IMR-90 (cell line): Measurements from ENCODE around the gene NOS1AP. TPM values are rescaled to one million over a fixed set of nuclear protein-coding genes. Genes with fewer than 3 reads are reported as not detected.

Experiments
- ATAC-seq: fragments of 200-7000 bp; cut with Tn5 transposase; 2 replicates; pipeline ENCODE4 v1.9.1; 2020; ENCODE audit warnings: low read depth, mild to moderate bottlenecking, moderate library complexity
- BruUV-seq: library from RNA; stranded (reverse); fragments of 400-500 nt; replicated peaks from 2 replicates; lab custom pipeline; 2021; lab: Mats Ljungman, UMichigan
- CTCF ChIA-PET: fragments of 300-600 bp; formaldehyde crosslinking; extraction: SDS; loops from one replicate; lab custom pipeline; 2021; ENCODE audit warnings: antibody characterized with exemption; lab: Yijun Ruan, JAX
- POLR2A ChIA-PET: fragments of 300-600 bp; sonication (Branson Sonifier 250); formaldehyde crosslinking; loops from one replicate; lab custom pipeline; 2022; ENCODE audit warnings: antibody characterized with exemption; ENCODE audit not compliant: unreplicated experiment; lab: Charles Lee
- DNase-seq: peaks from one replicate; pipeline ENCODE4 v3.0.0; 2013
- H2AFZ ChIP-seq: replicated peaks from 2 replicates; pipeline ENCODE3; 2013; ENCODE audit warnings: low read length, mild to moderate bottlenecking; ENCODE audit not compliant: poor library complexity
- H2AK5ac ChIP-seq: 2 replicates; pipeline ENCODE4 v1.6.1; 2013; ENCODE audit warnings: low read depth, low read length, inconsistent platforms
- H2AK9ac ChIP-seq: replicated peaks from 2 replicates; pipeline ENCODE3; 2013; ENCODE audit warnings: mild to moderate bottlenecking, low read depth, low read length, moderate library complexity; ENCODE audit not compliant: poor library complexity
- H2BK120ac ChIP-seq: 2 replicates; pipeline ENCODE4 v1.6.1; 2013; ENCODE audit warnings: low read depth, low read length, inconsistent platforms
- H2BK15ac ChIP-seq: 3 replicates; pipeline ENCODE4 v1.6.1; 2013; ENCODE audit warnings: low read depth, low read length, inconsistent platforms
- H2BK20ac ChIP-seq: 2 replicates; pipeline ENCODE4 v1.6.1; 2013; ENCODE audit warnings: low read depth, mild to moderate bottlenecking, inconsistent platforms, low read length, moderate library complexity
- H2BK5ac ChIP-seq: 2 replicates; pipeline ENCODE4 v1.6.1; 2013; ENCODE audit warnings: mild to moderate bottlenecking, low read depth, low read length, inconsistent platforms; ENCODE audit not compliant: poor library complexity, severe bottlenecking
- H3K14ac ChIP-seq: replicated peaks from 2 replicates; pipeline ENCODE4 v1.6.1; 2013; ENCODE audit warnings: low read depth, low read length, inconsistent platforms
- H3K18ac ChIP-seq: 2 replicates; pipeline ENCODE4 v1.6.1; 2013; ENCODE audit warnings: low read depth, low read length, control low read depth
- H3K23ac ChIP-seq: 2 replicates; pipeline ENCODE4 v1.6.1; 2013; ENCODE audit warnings: low read depth, low read length, inconsistent platforms
- H3K27ac ChIP-seq: 2 replicates; pipeline ENCODE4 v1.5.1; 2013; ENCODE audit warnings: mild to moderate bottlenecking, control low read depth, low read length; ENCODE audit not compliant: insufficient read depth
- H3K27me3 ChIP-seq: 2 replicates; pipeline ENCODE4 v1.6.1; 2013; ENCODE audit warnings: low read length; ENCODE audit not compliant: control insufficient read depth, insufficient read depth
- H3K36me3 ChIP-seq: 2 replicates; pipeline ENCODE4 v1.6.1; 2013; ENCODE audit warnings: low read length, mixed read lengths; ENCODE audit not compliant: control insufficient read depth, insufficient read depth
- H3K4ac ChIP-seq: 2 replicates; pipeline ENCODE4 v1.6.1; 2013; ENCODE audit warnings: low read depth, low read length, inconsistent platforms
- H3K4me1 ChIP-seq: 2 replicates; pipeline ENCODE4 v1.6.1; 2013; ENCODE audit warnings: low read length, mixed read lengths; ENCODE audit not compliant: control insufficient read depth, insufficient read depth
- H3K4me2 ChIP-seq: 2 replicates; pipeline ENCODE4 v1.6.1; 2013; ENCODE audit warnings: low read depth, mild to moderate bottlenecking, control low read depth, low read length, moderate library complexity
- H3K4me3 ChIP-seq: 2 replicates; pipeline ENCODE4 v1.5.1; 2013; ENCODE audit warnings: low read depth, mild to moderate bottlenecking, control low read depth, low read length, moderate library complexity; ENCODE audit not compliant: insufficient read depth
- H3K56ac ChIP-seq: 2 replicates; pipeline ENCODE4 v1.6.1; 2013; ENCODE audit warnings: low read length, inconsistent platforms; ENCODE audit not compliant: insufficient read depth; ENCODE audit errors: extremely low read depth
- H3K79me1 ChIP-seq, 2 experiments: 2 replicates each; pipeline ENCODE4 v1.6.1; 2013; ENCODE audit warnings: low read length in 2 of 2, inconsistent platforms in 1 of 2, low read depth in 1 of 2
- H3K9ac ChIP-seq: 2 replicates; pipeline ENCODE4 v1.6.1; 2013; ENCODE audit warnings: low read depth, low read length, control low read depth
- H3K9me1 ChIP-seq: 2 replicates; pipeline ENCODE4 v1.6.1; 2013; ENCODE audit warnings: low read length, inconsistent platforms; ENCODE audit not compliant: insufficient read depth
- H3K9me3 ChIP-seq: 2 replicates; pipeline ENCODE4 v1.6.1; 2013; ENCODE audit warnings: low read length; ENCODE audit not compliant: control insufficient read depth, insufficient read depth
- H4K20me1 ChIP-seq: 2 replicates; pipeline ENCODE4 v1.6.1; 2013; ENCODE audit warnings: low read length, inconsistent platforms; ENCODE audit not compliant: insufficient read depth
- H4K5ac ChIP-seq: 2 replicates; pipeline ENCODE4 v1.6.1; 2013; ENCODE audit warnings: mild to moderate bottlenecking, low read depth, low read length, control low read depth
- H4K8ac ChIP-seq, 2 experiments: 2 replicates each; pipeline ENCODE4 v1.6.1; 2013; ENCODE audit warnings: low read depth in 2 of 2, low read length in 2 of 2, control low read depth in 1 of 2, inconsistent platforms in 1 of 2
- H4K91ac ChIP-seq: 2 replicates; pipeline ENCODE4 v1.6.1; 2013; ENCODE audit warnings: low read depth, low read length, inconsistent platforms; ENCODE audit not compliant: insufficient read depth
- BHLHE40 ChIP-seq: fragments of 150-350 bp; IDR thresholded peaks from 2 replicates; pipeline ENCODE4 v1.6.1; 2016; ENCODE audit warnings: mild to moderate bottlenecking, low read depth, low read length
- MAFK ChIP-seq: IDR thresholded peaks from 2 replicates; pipeline ENCODE4 v1.6.1; 2012; ENCODE audit warnings: low read depth, low read length, improper control_type of control experiment
- NFE2L2 ChIP-seq: fragments of 150-350 bp; IDR thresholded peaks from 2 replicates; pipeline ENCODE4 v1.6.1; 2016; ENCODE audit warnings: low read depth, mild to moderate bottlenecking, low read length
- RAD21 ChIP-seq: IDR thresholded peaks from 2 replicates; pipeline ENCODE4 v1.6.1; 2012; ENCODE audit warnings: low read length, improper control_type of control experiment
- RFX5 ChIP-seq: IDR thresholded peaks from 2 replicates; pipeline ENCODE4 v1.8.0; 2012; ENCODE audit warnings: low read depth, mild to moderate bottlenecking, low read length, moderate library complexity
- WGBS, 2 experiments: methylation state at CpG; one replicate each; pipeline versions ENCODE4 v1.1.5 to v1.1.7; 2013; ENCODE audit warnings: missing lambda C conversion rate in 2 of 2; ENCODE audit not compliant: insufficient read length in 1 of 2; ENCODE audit errors: extremely low coverage in 2 of 2; 5-methylcytosine and 5-hydroxymethylcytosine counted together
- dilution Hi-C: fragments of 300-500 bp; cut with HindIII; formaldehyde crosslinking; loops from one replicate; pipeline ENCODE4 v1.14.3; 2018; ENCODE audit warnings: low sequenced_read_pairs; ENCODE audit not compliant: unreplicated experiment
- in situ Hi-C: fragments of 300-500 bp; cut with MboI; formaldehyde crosslinking; loops from 3 replicates; pipeline ENCODE4 v1.14.3; 2019; ENCODE audit warnings: low sequenced_read_pairs, inconsistent platforms, mixed read lengths
- intact Hi-C: fragments of 100-400 bp; cut with micrococcal nuclease; formaldehyde crosslinking; loops from 2 replicates; pipeline ENCODE4 v1.10.0; 2022
- polyA plus RNA-seq, 3 experiments: library from polyadenylated mRNA; depleted of rRNA; stranded (reverse); fragments of >200 nt; gene quantifications; 2 replicates each; pipeline ENCODE4 v1.2.3, GENCODE V29; 2012; ENCODE audit warnings: low replicate concordance in 1 of 3
- total RNA-seq: library from RNA; depleted of rRNA; stranded (reverse); fragments of >200 nt; gene quantifications from 2 replicates; pipeline ENCODE4 v1.2.3, GENCODE V29; 2012

Gene NOS1AP
- total and polyA plus RNA-seq, 2 of the 4 experiments (the other 2 are of a cell fraction): 0.18 to 0.19 TPM

- intact Hi-C loops: no loop called here
- no peaks in the 10 kb centered on the region for H4K20me1 ChIP-seq
- ATAC-seq: no peak
- no peak overlapping the region for H4K8ac ChIP-seq
- no TSS peak for BruUV-seq
- no peak overlapping the region for H3K14ac ChIP-seq
- dilution Hi-C loops: no loop called here
- H3K23ac ChIP-seq: no peak overlapping the region
- no peaks in the 10 kb centered on the region for H3K79me1 ChIP-seq
- POLR2A ChIA-PET: no interaction called here
- H2BK120ac ChIP-seq: no peak overlapping the region
- H3K4me1 ChIP-seq: no peaks in the 10 kb centered on the region
- H3K56ac ChIP-seq: no peak overlapping the region
- in situ Hi-C loops: no loop called here
- H2AK9ac ChIP-seq: no peak overlapping the region
- DNase-seq: no peak
- no peak overlapping the region for H4K5ac ChIP-seq
- no peak overlapping the region for H2AFZ ChIP-seq
- H2AK5ac ChIP-seq: no peak overlapping the region
- no peak overlapping the region for H3K4me2 ChIP-seq
- no peaks in the 10 kb centered on the region for H3K9me1 ChIP-seq
- no peak overlapping the region for H3K9ac ChIP-seq
- H3K27ac ChIP-seq: no peak overlapping the region
- H3K4ac ChIP-seq: no peak overlapping the region
- H3K4me3 ChIP-seq: no peak overlapping the region
- peaks cover 25% of the 10 kb centered on the region for H3K27me3 ChIP-seq
- no peak overlapping the region for H2BK20ac ChIP-seq
- H3K9me3 ChIP-seq: no peaks in the 10 kb centered on the region
- H3K18ac ChIP-seq: no peak overlapping the region
- WGBS, 2 experiments: no CpG with 5 or more reads among the region's 3 CpGs
- no peak overlapping the region for H2BK5ac ChIP-seq
- H4K91ac ChIP-seq: no peak overlapping the region
- TF ChIP-seq RFX5 (no peak), BHLHE40 (no peak), NFE2L2 (no peak), RAD21 (no peak), MAFK (no peak)
- CTCF ChIA-PET: no interaction called here
- H2BK15ac ChIP-seq: no peak overlapping the region
- H3K36me3 ChIP-seq: no peaks in the 10 kb centered on the region
Measured at GRCh38 chr1:162281426-162281825, 211.9 kb downstream of the NOS1AP start.
